NCI-H82 treated with DMSO at 0.1 percent for 48 hours (cell line): ENCODE data around the gene HAS3.
"Not testable (repeated sequence)": the region's sequence is repeated elsewhere in the genome, so short reads cannot be mapped to it uniquely, and the experiment has no call there.

ENCODE experiments used
- DNase-seq: peaks from one replicate; lab custom pipeline; 2025; ENCODE audit not compliant: unreplicated experiment; lab: John Stamatoyannopoulos, UW

The HAS3 gene, protein sequence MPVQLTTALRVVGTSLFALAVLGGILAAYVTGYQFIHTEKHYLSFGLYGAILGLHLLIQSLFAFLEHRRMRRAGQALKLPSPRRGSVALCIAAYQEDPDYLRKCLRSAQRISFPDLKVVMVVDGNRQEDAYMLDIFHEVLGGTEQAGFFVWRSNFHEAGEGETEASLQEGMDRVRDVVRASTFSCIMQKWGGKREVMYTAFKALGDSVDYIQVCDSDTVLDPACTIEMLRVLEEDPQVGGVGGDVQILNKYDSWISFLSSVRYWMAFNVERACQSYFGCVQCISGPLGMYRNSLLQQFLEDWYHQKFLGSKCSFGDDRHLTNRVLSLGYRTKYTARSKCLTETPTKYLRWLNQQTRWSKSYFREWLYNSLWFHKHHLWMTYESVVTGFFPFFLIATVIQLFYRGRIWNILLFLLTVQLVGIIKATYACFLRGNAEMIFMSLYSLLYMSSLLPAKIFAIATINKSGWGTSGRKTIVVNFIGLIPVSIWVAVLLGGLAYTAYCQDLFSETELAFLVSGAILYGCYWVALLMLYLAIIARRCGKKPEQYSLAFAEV

GRCh38 chr16:69105501-69106361 is at the start of gene HAS3:
HAS3 (plus strand) TSS chr16:69105653; CDS start chr16:69109396, 3,743 bp downstream.
- DNase-seq = no peak

- no peak for DNase-seq
Measured at GRCh38 chr16:69055980-69056379, 49.5 kb upstream of the HAS3 start.

GRCh38 chr16:69056421-69056820 is 49.0 kb upstream of the HAS3 start:
- no peak for DNase-seq

GRCh38 chr16:69057400-69058378 is 47.8 kb upstream of the HAS3 start:
- DNase-seq = peak; percentile 46

- not testable (repeated sequence) for DNase-seq
Measured at GRCh38 chr16:69063491-69063890, 42.0 kb upstream of the HAS3 start.

- DNase-seq = no peak
Measured at GRCh38 chr16:69064124-69064763, 41.2 kb upstream of the HAS3 start.

GRCh38 chr16:69064764-69065313 is 40.6 kb upstream of the HAS3 start:
- no peak for DNase-seq

GRCh38 chr16:69069504-69069903 is 35.9 kb upstream of the HAS3 start:
- no peak for DNase-seq

GRCh38 chr16:69071036-69071435 is 34.4 kb upstream of the HAS3 start:
- no peak for DNase-seq

- DNase-seq = no peak
Measured at GRCh38 chr16:69072640-69072974, 32.8 kb upstream of the HAS3 start.

- no peak for DNase-seq
Measured at GRCh38 chr16:69073181-69073702, 32.2 kb upstream of the HAS3 start.

DNA sequence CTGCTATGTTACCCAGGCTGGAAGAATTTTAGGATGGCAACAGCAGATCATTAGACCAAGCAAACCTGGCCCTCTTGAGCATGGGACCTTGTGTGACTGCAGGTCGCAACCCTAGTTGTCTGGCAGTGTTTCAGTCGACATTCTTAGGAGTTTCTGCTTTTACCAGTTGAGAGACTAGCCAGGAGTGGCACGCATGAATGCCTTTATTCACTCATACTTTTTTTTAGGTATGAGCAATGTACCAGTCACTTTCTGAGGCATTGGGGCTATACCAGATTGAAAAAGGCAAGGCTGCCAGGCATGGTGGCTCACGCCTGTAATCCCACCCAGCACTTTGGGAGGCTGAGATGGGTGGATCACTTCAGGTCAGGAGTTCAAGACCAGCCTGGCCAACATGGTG is 28.2 kb upstream of the HAS3 start:
- no peak for DNase-seq

- no peak for DNase-seq
Measured at GRCh38 chr16:69078073-69078472, 27.4 kb upstream of the HAS3 start.

DNA sequence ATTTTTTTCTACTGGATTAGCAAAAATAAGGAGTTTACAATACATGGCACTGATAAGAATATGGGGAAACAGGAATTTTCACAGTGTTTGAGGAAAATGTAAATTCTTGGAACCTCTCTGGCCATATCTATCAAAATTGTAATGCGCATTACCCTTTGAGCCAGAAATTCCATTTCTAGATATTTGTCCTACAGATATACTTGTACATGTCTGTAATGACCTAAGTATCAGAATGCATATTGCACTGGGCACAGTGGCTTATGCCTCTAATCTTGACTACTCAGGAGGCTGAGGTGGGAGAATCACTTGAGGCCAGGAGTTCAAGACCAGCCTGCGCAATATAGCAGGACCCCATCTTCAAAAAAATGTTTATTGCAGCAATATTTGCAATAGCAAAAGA is 25.8 kb upstream of the HAS3 start:
- no peak for DNase-seq

DNA sequence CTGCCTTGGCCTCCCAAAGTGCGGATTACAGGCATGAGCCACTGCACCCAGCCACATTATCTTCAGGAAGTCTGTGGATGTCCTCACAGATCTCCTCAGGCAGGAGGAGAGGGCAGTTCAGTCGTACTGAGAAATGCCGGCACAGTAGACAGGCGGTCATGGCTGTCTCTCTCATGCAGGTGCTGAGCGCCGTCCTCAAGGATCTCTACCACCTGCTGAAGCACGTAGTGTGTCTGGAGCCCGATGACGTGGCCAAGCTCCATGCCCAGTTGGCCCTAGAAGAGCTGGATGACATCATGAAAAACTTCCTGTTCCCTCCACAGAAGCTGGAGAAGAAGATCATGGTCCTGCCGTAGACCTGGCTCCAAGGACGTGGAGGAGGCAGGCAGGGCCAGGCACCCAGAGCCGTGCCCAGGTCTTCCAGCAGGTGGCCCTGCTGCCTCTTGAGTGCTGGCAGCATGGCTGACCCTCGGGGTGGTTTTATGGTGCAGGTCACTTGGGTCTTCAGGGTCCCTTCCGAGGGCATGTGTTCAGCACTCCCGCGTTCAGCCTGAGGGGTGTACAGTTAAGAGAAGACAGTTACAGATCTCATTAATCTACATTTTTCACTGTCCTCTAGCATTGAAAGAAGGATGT is 22.0 kb upstream of the HAS3 start:
- DNase-seq = no peak

DNA sequence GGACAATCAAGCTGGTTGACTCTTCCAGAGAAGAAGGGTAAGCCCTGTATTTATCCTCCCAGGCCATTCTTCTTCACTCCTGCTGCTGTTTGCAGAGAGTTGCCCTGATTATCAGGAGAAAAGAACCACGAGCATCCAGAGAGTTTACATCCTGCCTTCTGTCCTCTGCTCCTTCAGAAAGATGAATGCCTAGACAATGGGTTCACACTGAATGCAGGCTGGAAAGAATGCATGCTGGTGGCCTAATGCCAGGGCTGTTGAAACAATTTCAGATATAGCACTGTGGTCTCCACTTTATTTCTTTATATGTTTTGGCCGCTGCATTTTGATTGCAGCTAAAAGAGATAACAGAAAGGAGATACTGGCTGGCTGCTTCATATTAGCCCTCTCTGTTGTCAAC is 21.2 kb upstream of the HAS3 start:
- no peak for DNase-seq

DNA sequence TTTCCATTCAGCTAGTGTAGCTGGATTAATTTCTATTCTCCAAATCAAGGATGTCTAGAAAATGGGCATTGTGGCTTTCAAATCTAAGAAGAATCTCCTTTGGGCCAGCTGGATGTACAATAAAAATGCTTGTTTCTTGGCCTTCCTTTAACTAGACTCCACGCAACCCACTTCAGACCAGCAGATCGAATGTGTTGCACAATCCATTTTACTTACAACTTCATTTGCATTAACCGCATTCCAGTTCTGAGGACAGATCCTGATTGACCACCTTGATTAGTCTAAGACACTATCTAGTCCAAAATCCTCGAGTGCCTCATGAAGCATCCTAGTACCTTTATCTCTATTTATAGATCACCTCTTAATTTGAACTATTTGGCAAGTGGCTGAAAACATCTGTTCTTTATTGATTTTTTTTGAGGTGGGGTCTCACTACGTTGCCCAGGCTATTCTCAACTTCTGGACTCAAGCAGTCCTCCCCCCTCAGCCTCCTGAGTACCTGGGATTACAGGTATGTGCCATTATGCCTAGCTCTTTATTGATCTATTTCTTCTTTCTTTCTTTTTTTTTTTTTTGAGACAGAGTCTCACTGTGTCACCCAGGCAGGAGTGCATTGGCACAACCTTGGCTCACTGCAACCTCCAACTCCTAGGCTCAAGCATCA is 20.3 kb upstream of the HAS3 start:
- DNase-seq = no peak

DNA sequence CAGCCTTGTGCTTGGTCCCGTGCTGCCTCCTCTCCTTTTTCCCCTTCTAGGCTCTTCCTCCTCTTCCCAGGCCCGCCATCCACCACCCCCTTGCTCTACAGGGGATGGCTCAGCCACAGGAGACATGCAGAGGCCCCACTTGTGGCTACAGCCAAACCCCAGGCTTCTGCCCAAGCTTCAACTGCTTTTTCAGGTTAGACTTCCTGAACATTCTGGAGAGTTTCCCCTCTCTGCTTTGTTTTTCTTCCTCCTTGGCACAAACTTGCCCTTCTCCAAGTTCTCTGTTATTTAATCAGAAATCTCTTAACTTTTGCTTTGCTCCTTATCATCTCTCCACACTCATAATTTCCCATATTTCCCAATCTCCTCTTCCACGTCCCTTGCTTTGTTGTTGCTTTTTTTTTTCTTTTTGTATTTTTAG is 18.3 kb upstream of the HAS3 start:
- no peak for DNase-seq

- no peak for DNase-seq
Measured at GRCh38 chr16:69088684-69089083, 16.8 kb upstream of the HAS3 start.
